Measurements from ENCODE around the gene TAF5. TPM values are rescaled to one million over a fixed set of nuclear protein-coding genes. Genes with fewer than 3 reads are reported as not detected.
"Not testable (repeated sequence)": the region's sequence is repeated elsewhere in the genome, so short reads cannot be mapped to it uniquely, and the experiment has no call there.

Gene TAF5
- total RNA-seq, 2 experiments from 2014 or later: 14.5 to 14.8 TPM

- CTCF ChIA-PET: not testable (repeated sequence)
Measured at GRCh38 chr10:103360791-103361190, 7.0 kb upstream of the TAF5 start.

DNA sequence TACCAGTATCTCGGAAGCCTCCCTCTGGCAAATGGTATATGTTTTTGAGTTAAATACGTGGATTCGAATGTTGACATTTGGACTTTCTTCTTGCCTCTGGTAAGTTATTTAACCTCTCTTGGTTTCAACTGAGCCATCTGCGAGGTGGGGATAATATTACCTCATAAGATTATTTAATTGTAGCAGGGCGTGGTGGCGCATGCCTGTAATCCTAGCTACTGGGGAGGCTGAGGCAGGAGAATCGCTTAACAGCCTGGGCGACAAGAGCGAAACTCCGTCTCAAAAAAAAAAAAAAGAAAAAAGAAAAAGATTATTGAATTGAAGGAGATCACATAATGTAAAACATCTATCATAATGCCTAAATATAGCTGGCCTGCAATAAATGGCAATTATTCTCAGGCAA lies 396 bp upstream of the TAF5 start:
- ChIA-PET CTCF (interaction anchor here (1.0 to 2.4 kb wide), 3 partner anchors 14 to 33 kb away, joined by 4 to 13 read pairs (median 5); partner anchors contain the start of genes ATP5MK and PDCD11), POLR2A (interaction anchor here (1.3 to 3.0 kb wide), 5 partner anchors 10 to 175 kb away, joined by 4 to 15 read pairs (median 9); partner anchors contain the start of genes ATP5MK, PCGF6 and PDCD11)
- ATAC-seq: no peak

More at GRCh38 chr10:103360791-103361190, 7.0 kb upstream of the TAF5 start:
- not testable (repeated sequence) for H3K9me3 Mint-ChIP-seq (ENCODE audit: insufficient read depth); H3K4me1 Mint-ChIP-seq (ENCODE audit: low read depth); H3K36me3 Mint-ChIP-seq (ENCODE audit: low read depth); H3K4me3 Mint-ChIP-seq; ATAC-seq; H3K27ac Mint-ChIP-seq; DNase-seq; H3K27me3 Mint-ChIP-seq (ENCODE audit: low read depth)
- POLR2A ChIA-PET: interaction anchor here (0.6 kb wide), 1 partner anchor 23 kb away, joined by 3 read pairs; no protein-coding TSS in a partner anchor

GRCh38 chr10:103373544-103373943 lies 5.8 kb downstream of the TAF5 start:
- H3K9me3 Mint-ChIP-seq (ENCODE audit: insufficient read depth): no peaks in the 10 kb centered on the region
- no peak overlapping the region for H3K4me3 Mint-ChIP-seq
- H3K4me1 Mint-ChIP-seq (ENCODE audit: low read depth): peaks cover 25% of the 10 kb centered on the region
- no peaks in the 10 kb centered on the region for H3K27me3 Mint-ChIP-seq (ENCODE audit: low read depth)
- ChIA-PET POLR2A (interaction anchor here (0.6 kb wide), 1 partner anchor 507 kb away, joined by 3 read pairs; no protein-coding TSS in a partner anchor), CTCF (interaction anchor here (1.0 to 1.6 kb wide), 3 partner anchors 23 to 456 kb away, joined by 3 to 5 read pairs (median 3); partner anchors contain the start of genes ATP5MK, CNNM2 and PDCD11)
- DNase-seq (no peak), ATAC-seq (no peak)
- H3K36me3 Mint-ChIP-seq (ENCODE audit: low read depth): peaks cover 36% of the 10 kb centered on the region
- H3K27ac Mint-ChIP-seq: peak overlapping the region; percentile 23

More for the DNA sequence above, 396 bp upstream of the TAF5 start:
- DNase-seq: no peak
- Mint-ChIP-seq H3K9me3 (ENCODE audit: insufficient read depth) (no peaks in the 10 kb centered on the region), H3K27me3 (ENCODE audit: low read depth) (no peaks in the 10 kb centered on the region), H3K4me3 (peak overlapping the region; percentile 89), H3K36me3 (ENCODE audit: low read depth) (peaks cover 18% of the 10 kb centered on the region), H3K27ac (peak overlapping the region; percentile 93), H3K4me1 (ENCODE audit: low read depth) (peaks cover 23% of the 10 kb centered on the region)

DNA sequence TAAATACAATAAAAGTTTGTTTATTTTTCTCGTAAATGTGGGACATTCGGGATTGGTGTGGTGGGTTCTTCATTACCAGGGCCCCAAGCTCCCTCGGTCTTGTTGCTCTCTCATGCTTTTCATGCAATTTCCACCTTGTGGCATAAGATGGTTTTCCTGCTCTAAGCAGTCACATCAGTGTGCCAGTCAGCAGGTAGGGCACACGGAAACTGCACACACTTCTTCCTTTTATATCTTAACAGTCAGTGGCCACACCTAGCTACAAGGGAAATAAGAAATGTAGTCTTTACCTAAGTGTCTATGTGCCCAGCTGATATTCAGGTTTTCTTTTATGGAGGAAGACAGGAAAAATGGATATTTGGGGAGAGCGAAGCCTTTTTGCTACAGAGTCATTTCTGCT lies 6.5 kb downstream of the TAF5 start:
- Mint-ChIP-seq H3K4me3 (no peak overlapping the region), H3K36me3 (ENCODE audit: low read depth) (peaks cover 34% of the 10 kb centered on the region), H3K27ac (no peak overlapping the region), H3K27me3 (ENCODE audit: low read depth) (no peaks in the 10 kb centered on the region), H3K4me1 (ENCODE audit: low read depth) (peaks cover 25% of the 10 kb centered on the region), H3K9me3 (ENCODE audit: insufficient read depth) (no peaks in the 10 kb centered on the region)
- ATAC-seq: no peak
- DNase-seq: no peak
- POLR2A ChIA-PET: interaction anchor here (0.6 kb wide), 1 partner anchor 508 kb away, joined by 3 read pairs; no protein-coding TSS in a partner anchor
- CTCF ChIA-PET: interaction anchor here (1.0 to 1.6 kb wide), 3 partner anchors 22 to 457 kb away, joined by 3 to 5 read pairs (median 3); partner anchors contain the start of genes ATP5MK, CNNM2 and PDCD11

- Mint-ChIP-seq H3K36me3 (ENCODE audit: low read depth) (peaks cover 45% of the 10 kb centered on the region), H3K27me3 (ENCODE audit: low read depth) (no peaks in the 10 kb centered on the region), H3K9me3 (ENCODE audit: insufficient read depth) (no peaks in the 10 kb centered on the region), H3K4me3 (no peak overlapping the region), H3K4me1 (ENCODE audit: low read depth) (no peaks in the 10 kb centered on the region), H3K27ac (no peak overlapping the region)
- ATAC-seq (no peak), DNase-seq (no peak)
- ChIA-PET CTCF (no interaction called here), POLR2A (no interaction called here)
Measured at GRCh38 chr10:103382769-103383168, 15.0 kb downstream of the TAF5 start.

- CTCF ChIA-PET: no interaction called here
- H3K27ac Mint-ChIP-seq: no peak overlapping the region
- no peaks in the 10 kb centered on the region for H3K9me3 Mint-ChIP-seq (ENCODE audit: insufficient read depth)
- POLR2A ChIA-PET: interaction anchor here (0.7 kb wide), 1 partner anchor 29 kb away, joined by 3 read pairs; no protein-coding TSS in a partner anchor
- no peak for DNase-seq
- H3K4me3 Mint-ChIP-seq: peak overlapping the region; percentile 10
- H3K36me3 Mint-ChIP-seq (ENCODE audit: low read depth): peaks cover 46% of the 10 kb centered on the region
- H3K4me1 Mint-ChIP-seq (ENCODE audit: low read depth): peaks cover 45% of the 10 kb centered on the region
- no peak for ATAC-seq
- H3K27me3 Mint-ChIP-seq (ENCODE audit: low read depth): no peaks in the 10 kb centered on the region
Measured at GRCh38 chr10:103394180-103394579, 26.4 kb downstream of the TAF5 start.

DNA sequence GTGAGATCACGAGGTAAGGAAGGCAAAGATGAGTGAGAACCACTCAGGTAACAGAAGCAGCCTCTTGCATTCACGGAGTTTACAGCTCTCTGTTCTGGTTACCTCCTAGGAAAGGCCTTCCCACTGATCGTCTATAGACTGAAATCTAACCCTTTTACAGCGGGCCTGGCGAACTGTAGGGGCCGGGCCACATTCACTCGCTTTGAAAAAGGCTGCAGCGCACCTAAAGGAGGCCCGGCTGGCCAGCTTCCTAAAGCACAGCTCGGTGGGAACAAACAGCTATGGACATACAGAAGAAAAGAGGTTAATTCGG lies 27.9 kb downstream of the TAF5 start:
- DNase-seq: no peak
- CTCF ChIA-PET: interaction anchor here (1.0 to 2.3 kb wide), 6 partner anchors 10 to 90 kb away, joined by 3 to 9 read pairs (median 4); partner anchors contain the start of gene TAF5
- Mint-ChIP-seq H3K27ac (peak overlapping the region; percentile 94), H3K4me3 (peak overlapping the region; percentile 93), H3K27me3 (ENCODE audit: low read depth) (no peaks in the 10 kb centered on the region), H3K4me1 (ENCODE audit: low read depth) (peaks cover 48% of the 10 kb centered on the region), H3K9me3 (ENCODE audit: insufficient read depth) (no peaks in the 10 kb centered on the region), H3K36me3 (ENCODE audit: low read depth) (peaks cover 55% of the 10 kb centered on the region)
- ATAC-seq: no peak
- POLR2A ChIA-PET: interaction anchor here (1.4 to 2.3 kb wide), 3 partner anchors 28 to 203 kb away, joined by 3 to 15 read pairs (median 8); partner anchors contain the start of genes NT5C2 and TAF5

- Mint-ChIP-seq H3K4me3 (peak within 1 kb of the TSS; percentile 93), H3K27me3 (ENCODE audit: low read depth) (no peaks in the 10 kb centered on the region), H3K27ac (peak within 1 kb of the TSS; percentile 94), H3K36me3 (ENCODE audit: low read depth) (peaks cover 55% of the 10 kb centered on the region), H3K4me1 (ENCODE audit: low read depth) (peaks cover 48% of the 10 kb centered on the region), H3K9me3 (ENCODE audit: insufficient read depth) (no peaks in the 10 kb centered on the region)
- POLR2A ChIA-PET: interaction anchor here (0.6 to 2.3 kb wide), 4 partner anchors 28 to 204 kb away, joined by 3 to 15 read pairs (median 6); partner anchors contain the start of genes NT5C2 and TAF5
- DNase-seq: peak; percentile 98
- CTCF ChIA-PET: interaction anchor here (0.6 to 2.3 kb wide), 8 partner anchors 8 to 90 kb away, joined by 3 to 9 read pairs (median 4); partner anchors contain the start of gene TAF5
- ATAC-seq: peak; percentile 99
Measured at GRCh38 chr10:103396067-103396788, 28.5 kb downstream of the TAF5 start, which contains the start of the genes ATP5MK and PDCD11. TSS of gene ATP5MK (minus strand) at chr10:103396475. CDS start at chr10:103392457, 4,018 bp downstream. TSS of gene PDCD11 (plus strand) at chr10:103396626. CDS start at chr10:103398427, 1,801 bp downstream.

- ATAC-seq (no peak), DNase-seq (peak; percentile 25)
- no peaks in the 10 kb centered on the region for H3K9me3 Mint-ChIP-seq (ENCODE audit: insufficient read depth)
- peaks cover 48% of the 10 kb centered on the region for H3K4me1 Mint-ChIP-seq (ENCODE audit: low read depth)
- no peaks in the 10 kb centered on the region for H3K27me3 Mint-ChIP-seq (ENCODE audit: low read depth)
- POLR2A ChIA-PET: interaction anchor here (0.6 to 2.3 kb wide), 3 partner anchors 29 to 75 kb away, joined by 3 to 15 read pairs (median 3); partner anchors contain the start of gene TAF5
- peak overlapping the region; percentile 94 for H3K27ac Mint-ChIP-seq
- H3K4me3 Mint-ChIP-seq: peak overlapping the region; percentile 93
- H3K36me3 Mint-ChIP-seq (ENCODE audit: low read depth): peaks cover 56% of the 10 kb centered on the region
- CTCF ChIA-PET: interaction anchor here (0.6 to 2.3 kb wide), 7 partner anchors 9 to 89 kb away, joined by 3 to 9 read pairs (median 3); partner anchors contain the start of gene TAF5
Measured at GRCh38 chr10:103396789-103397087, 29.0 kb downstream of the TAF5 start.

DNA sequence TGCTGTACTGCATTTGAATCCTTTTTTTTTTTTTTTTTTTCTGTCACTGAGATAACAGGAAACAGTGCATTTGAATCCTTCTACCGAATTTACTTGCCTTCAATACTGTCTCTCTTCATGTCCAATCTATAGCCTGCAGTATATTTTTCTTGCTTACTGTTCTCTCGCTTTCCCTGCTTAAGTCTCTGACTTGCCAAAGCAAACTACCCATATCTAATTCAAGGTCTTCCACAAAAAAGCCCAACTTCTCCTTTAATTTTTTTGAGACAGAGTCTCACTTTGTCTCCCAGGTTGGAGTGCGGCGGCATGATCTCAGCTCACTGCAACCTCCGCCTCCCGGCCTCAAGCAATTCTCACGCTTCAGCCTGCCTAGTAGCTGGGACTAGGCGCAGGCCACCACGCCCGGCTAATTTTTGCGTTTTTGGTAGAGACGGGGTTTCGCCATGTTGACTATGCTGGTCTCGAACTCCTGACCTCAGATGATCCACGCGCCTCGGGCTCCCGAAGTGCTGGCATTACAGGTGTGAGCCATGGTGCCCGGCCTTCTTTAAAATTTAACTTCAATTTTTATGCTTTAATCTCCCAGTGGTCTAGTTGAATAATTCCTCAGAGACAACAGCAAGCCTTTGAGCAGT lies 29.5 kb downstream of the TAF5 start:
- H3K36me3 Mint-ChIP-seq (ENCODE audit: low read depth): peaks cover 56% of the 10 kb centered on the region
- H3K9me3 Mint-ChIP-seq (ENCODE audit: insufficient read depth): no peaks in the 10 kb centered on the region
- CTCF ChIA-PET: interaction anchor here (1.5 to 3.0 kb wide), 4 partner anchors 19 to 89 kb away, joined by 3 to 9 read pairs (median 6); no protein-coding TSS in a partner anchor
- peaks cover 48% of the 10 kb centered on the region for H3K4me1 Mint-ChIP-seq (ENCODE audit: low read depth)
- DNase-seq: no peak
- no peaks in the 10 kb centered on the region for H3K27me3 Mint-ChIP-seq (ENCODE audit: low read depth)
- ATAC-seq: no peak
- POLR2A ChIA-PET: interaction anchor here (0.6 to 2.3 kb wide), 5 partner anchors 29 to 543 kb away, joined by 3 to 15 read pairs (median 3); partner anchors contain the start of genes BORCS7 and TAF5
- peak overlapping the region; percentile 94 for H3K27ac Mint-ChIP-seq
- peak overlapping the region; percentile 93 for H3K4me3 Mint-ChIP-seq

- no peaks in the 10 kb centered on the region for H3K9me3 Mint-ChIP-seq (ENCODE audit: insufficient read depth)
- ChIA-PET CTCF (interaction anchor here (1.1 to 7.1 kb wide), 2 partner anchors 63 to 71 kb away, joined by 4 to 148 read pairs; no protein-coding TSS in a partner anchor), POLR2A (no interaction called here)
- no peak overlapping the region for H3K27ac Mint-ChIP-seq
- no peaks in the 10 kb centered on the region for H3K27me3 Mint-ChIP-seq (ENCODE audit: low read depth)
- no peak overlapping the region for H3K4me3 Mint-ChIP-seq
- no peak for DNase-seq
- no peak for ATAC-seq
- H3K4me1 Mint-ChIP-seq (ENCODE audit: low read depth): peaks cover 11% of the 10 kb centered on the region
- peaks cover 68% of the 10 kb centered on the region for H3K36me3 Mint-ChIP-seq (ENCODE audit: low read depth)
Measured at GRCh38 chr10:103413564-103413963, 45.8 kb downstream of the TAF5 start.
